HEK293 (cell line): ENCODE data around the gene POSTN.
"Not testable (repeated sequence)": the region's sequence is repeated elsewhere in the genome, so short reads cannot be mapped to it uniquely, and the experiment has no call there.

Source experiments
- CTCF ChIA-PET: fragments of 350-600 bp; formaldehyde crosslinking; extraction: SDS; loops from one replicate; lab custom pipeline; 2021; ENCODE audit warnings: antibody characterized with exemption; lab: Yijun Ruan, JAX
- POLR2A ChIA-PET: fragments of 300-600 bp; formaldehyde crosslinking; extraction: SDS; loops from one replicate; lab custom pipeline; 2020; ENCODE audit warnings: antibody characterized with exemption, inconsistent platforms; lab: Yijun Ruan, JAX
- H3K27ac ChIP-seq: fragments of 200-500 bp; sonication (Bioruptor generic); 2 replicates; pipeline ENCODE4 v1.5.1; 2014; ENCODE audit warnings: low read depth, low read length, control low read depth, inconsistent platforms; ENCODE audit errors: extremely low read depth
- H3K36me3 ChIP-seq, 2 experiments: fragments of 200-500 bp in 1 of 2; sonication (Bioruptor generic) in 1 of 2; 1 replicate in 1 of 2; 2 replicates in 1 of 2; pipeline ENCODE4 v1.5.1; 2014 to 2017; ENCODE audit warnings: inconsistent platforms in 2 of 2, low read length in 2 of 2; ENCODE audit not compliant: control insufficient read depth in 2 of 2, insufficient read depth in 1 of 2
- H3K4me1 ChIP-seq: fragments of 200-500 bp; sonication (Bioruptor generic); 2 replicates; pipeline ENCODE4 v1.5.1; 2014; ENCODE audit warnings: mild to moderate bottlenecking, low read length, inconsistent platforms; ENCODE audit not compliant: control insufficient read depth, insufficient read depth
- H3K4me3 ChIP-seq: 2 replicates; pipeline ENCODE4 v1.5.1; 2011; ENCODE audit warnings: low read depth, mild to moderate bottlenecking, control low read depth, low read length, moderate library complexity
- H3K9me3 ChIP-seq: fragments of 200-500 bp; sonication (Bioruptor generic); 2 replicates; pipeline ENCODE4 v1.5.1; 2014; ENCODE audit warnings: low read depth, low read length, inconsistent platforms; ENCODE audit not compliant: control insufficient read depth, insufficient read depth
- GFI1B ChIP-seq: fragments of 450-650 bp; formaldehyde crosslinking; IDR thresholded peaks from 2 replicates; pipeline ENCODE4 v1.5.1; 2016; ENCODE audit warnings: missing biosample characterization, missing genetic modification characterization
- HOXA7 ChIP-seq: sonication (generic); formaldehyde crosslinking; IDR thresholded peaks from 2 replicates; pipeline ENCODE4 v1.8.1; 2022; ENCODE audit warnings: missing genetic modification reagents, borderline replicate concordance
- KLF16 ChIP-seq: fragments of 450-650 bp; formaldehyde crosslinking; IDR thresholded peaks from 2 replicates; pipeline ENCODE4 v1.5.1; 2017; ENCODE audit warnings: missing biosample characterization, missing genetic modification characterization
- OSR2 ChIP-seq: fragments of 450-650 bp; formaldehyde crosslinking; IDR thresholded peaks from 2 replicates; pipeline ENCODE4 v1.5.1; 2016; ENCODE audit warnings: missing biosample characterization, missing genetic modification characterization
- SP3 ChIP-seq: fragments of 450-650 bp; formaldehyde crosslinking; IDR thresholded peaks from 2 replicates; pipeline ENCODE4 v1.5.1; 2016; ENCODE audit warnings: missing biosample characterization, missing genetic modification characterization
- ZBTB8A ChIP-seq: fragments of 450-650 bp; formaldehyde crosslinking; IDR thresholded peaks from 2 replicates; pipeline ENCODE4 v1.5.1; 2016; ENCODE audit warnings: missing biosample characterization, missing genetic modification characterization
- ZFP37 ChIP-seq: fragments of 450-650 bp; formaldehyde crosslinking; IDR thresholded peaks from 2 replicates; pipeline ENCODE4 v1.5.1; 2016; ENCODE audit warnings: missing biosample characterization, missing genetic modification characterization
- ZFP41 ChIP-seq: fragments of 450-650 bp; formaldehyde crosslinking; IDR thresholded peaks from 2 replicates; pipeline ENCODE4 v1.5.1; 2016; ENCODE audit warnings: missing biosample characterization, missing genetic modification characterization, borderline replicate concordance
- ZFP69B ChIP-seq: fragments of 450-650 bp; formaldehyde crosslinking; IDR thresholded peaks from 2 replicates; pipeline ENCODE4 v1.5.1; 2016; ENCODE audit warnings: missing biosample characterization, missing genetic modification characterization
- ZNF121 ChIP-seq: fragments of 450-650 bp; formaldehyde crosslinking; IDR thresholded peaks from 2 replicates; pipeline ENCODE4 v1.5.1; 2016; ENCODE audit warnings: missing biosample characterization, missing genetic modification characterization
- ZNF174 ChIP-seq: fragments of 450-650 bp; formaldehyde crosslinking; IDR thresholded peaks from 2 replicates; pipeline ENCODE4 v1.5.0; 2017; ENCODE audit warnings: missing biosample characterization, mild to moderate bottlenecking, missing genetic modification characterization
- ZNF19 ChIP-seq: fragments of 450-650 bp; formaldehyde crosslinking; IDR thresholded peaks from 2 replicates; pipeline ENCODE4; 2016; ENCODE audit warnings: missing biosample characterization, missing genetic modification characterization, low read depth
- ZNF211 ChIP-seq: fragments of 450-650 bp; formaldehyde crosslinking; IDR thresholded peaks from 2 replicates; pipeline ENCODE4 v1.5.1; 2016; ENCODE audit warnings: low read depth, missing biosample characterization, missing genetic modification characterization
- ZNF416 ChIP-seq: fragments of 450-650 bp; formaldehyde crosslinking; IDR thresholded peaks from 2 replicates; pipeline ENCODE4 v1.5.1; 2016; ENCODE audit warnings: missing biosample characterization, missing genetic modification characterization
- ZNF510 ChIP-seq: fragments of 450-650 bp; formaldehyde crosslinking; IDR thresholded peaks from 2 replicates; pipeline ENCODE4 v1.5.1; 2018; ENCODE audit warnings: mild to moderate bottlenecking, missing genetic modification characterization, missing biosample characterization; ENCODE audit not compliant: insufficient replicate concordance
- ZNF621 ChIP-seq: fragments of 450-650 bp; formaldehyde crosslinking; IDR thresholded peaks from 2 replicates; pipeline ENCODE4 v1.5.1; 2017; ENCODE audit warnings: missing biosample characterization, missing genetic modification characterization
- ZNF624 ChIP-seq: fragments of 450-650 bp; formaldehyde crosslinking; IDR thresholded peaks from 2 replicates; pipeline ENCODE4 v1.5.1; 2017; ENCODE audit warnings: missing biosample characterization, missing genetic modification characterization
- ZNF626 ChIP-seq: fragments of 450-650 bp; sonication (Bioruptor Pico); formaldehyde crosslinking; IDR thresholded peaks from 2 replicates; pipeline ENCODE4 v1.5.1; 2018; ENCODE audit warnings: missing biosample characterization, missing genetic modification characterization, inconsistent platforms
- ZNF701 ChIP-seq: fragments of 450-650 bp; formaldehyde crosslinking; IDR thresholded peaks from 2 replicates; pipeline ENCODE4 v1.5.1; 2016; ENCODE audit warnings: missing biosample characterization, missing genetic modification characterization
- TF ChIP-seq, protein P1 (sequence below): fragments of 450-650 bp; formaldehyde crosslinking; IDR thresholded peaks from 2 replicates; pipeline ENCODE4 v1.5.1; 2017; ENCODE audit warnings: missing biosample characterization, mild to moderate bottlenecking, missing genetic modification characterization, moderate library complexity
- TF ChIP-seq, protein P2 (sequence below): fragments of 450-650 bp; IDR thresholded peaks from 2 replicates; pipeline ENCODE4 v1.5.1; 2018; ENCODE audit warnings: missing biosample characterization, mild to moderate bottlenecking, missing genetic modification characterization
- TF ChIP-seq, protein P3 (sequence below): fragments of 450-650 bp; formaldehyde crosslinking; IDR thresholded peaks from 2 replicates; pipeline ENCODE4 v1.5.1; 2016; ENCODE audit warnings: missing biosample characterization, missing genetic modification characterization
- TF ChIP-seq, protein P4 (sequence below): fragments of 450-650 bp; formaldehyde crosslinking; IDR thresholded peaks from 2 replicates; pipeline ENCODE4 v1.5.1; 2016; ENCODE audit warnings: missing biosample characterization, missing genetic modification characterization

Gene POSTN

DNA sequence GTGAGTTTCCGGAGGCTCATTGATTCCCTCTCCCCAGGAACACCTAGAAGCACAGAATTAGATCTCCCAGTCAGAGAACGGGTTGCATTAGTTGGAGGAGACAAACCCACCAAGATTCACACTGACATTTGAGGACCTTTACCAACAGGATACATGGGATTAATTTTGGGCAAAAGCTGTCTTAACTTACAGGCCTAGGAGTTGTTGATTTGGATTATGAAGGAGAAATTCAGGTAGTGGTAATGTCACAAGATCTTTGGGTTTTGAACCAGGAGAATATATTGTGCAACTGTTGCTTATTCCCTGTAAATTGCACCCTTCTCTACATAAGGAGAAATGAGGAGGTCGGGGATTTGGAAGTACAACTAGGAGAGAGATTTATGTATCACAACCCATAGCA lies 38.0 kb downstream of the POSTN start:
- POLR2A ChIA-PET: no interaction called here
- Histone ChIP-seq H3K9me3 (no peaks in the 10 kb centered on the region), H3K27ac (no peak overlapping the region)
- TF ChIP-seq ZNF510 (tag by site-specific recombination): no peak
- no peak for TF ChIP-seq ZNF701 (tag by site-specific recombination)
- TF ChIP-seq ZNF626 (tag by site-specific recombination): no peak
- TF ChIP-seq ZNF19 (tag by site-specific recombination): no peak
- TF ChIP-seq, all 188 proteins: peak for 0
- no peaks in the 10 kb centered on the region for H3K36me3 ChIP-seq
- no peaks in the 10 kb centered on the region for H3K4me1 ChIP-seq
- CTCF ChIA-PET: interaction anchor here (0.6 kb wide), 1 partner anchor 28 kb away, joined by 3 read pairs; no protein-coding TSS in a partner anchor
- no peak overlapping the region for H3K4me3 ChIP-seq

DNA sequence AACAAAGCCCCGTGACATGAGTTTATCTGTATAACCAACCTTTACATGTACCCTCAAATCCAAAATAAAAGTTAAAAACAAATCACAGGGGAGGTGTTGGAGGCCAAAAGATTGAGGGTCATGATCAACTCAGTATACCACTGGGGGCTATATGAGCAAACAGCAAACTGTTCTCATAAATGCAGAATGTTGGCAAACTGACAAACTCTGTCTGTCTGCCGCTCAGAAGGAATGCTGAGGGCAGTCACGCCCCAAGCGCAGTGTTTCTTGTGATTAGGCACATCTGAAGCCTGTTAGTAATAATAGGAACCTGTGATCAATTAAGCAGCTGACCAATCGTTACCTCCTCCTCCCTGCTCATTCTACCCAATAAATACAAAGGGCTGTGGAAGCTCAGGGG lies 39.8 kb downstream of the POSTN start:
- H3K9me3 ChIP-seq, H3K27ac ChIP-seq, POLR2A ChIA-PET, H3K36me3 ChIP-seq, CTCF ChIA-PET, H3K4me1 ChIP-seq, H3K4me3 ChIP-seq: not testable (repeated sequence)

DNA sequence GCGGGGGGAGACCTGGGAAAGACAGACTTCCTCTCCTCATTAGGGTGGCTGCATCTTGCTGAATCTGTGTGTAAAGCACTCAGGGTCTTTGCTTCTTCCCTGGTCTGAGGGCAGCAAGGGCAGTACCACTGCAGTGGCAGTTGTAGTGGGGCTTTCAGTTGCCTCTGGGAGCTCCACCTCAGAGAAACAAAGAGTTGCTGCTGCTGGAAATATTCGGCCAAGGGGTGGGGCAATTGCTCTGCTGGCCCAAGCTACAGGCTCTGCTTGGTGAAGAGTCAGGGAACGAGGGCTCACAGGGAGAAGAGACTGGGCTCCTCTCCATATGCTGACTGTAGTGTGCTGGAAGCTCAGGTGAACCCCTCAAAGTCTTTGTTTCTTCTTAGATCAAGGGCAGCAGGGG lies 52.5 kb downstream of the POSTN start:
- Histone ChIP-seq H3K36me3 (no peaks in the 10 kb centered on the region), H3K4me3 (no peak overlapping the region)
- TF ChIP-seq HOXA7 (CRISPR knock-in tag): no peak
- TF ChIP-seq, protein P1, sequence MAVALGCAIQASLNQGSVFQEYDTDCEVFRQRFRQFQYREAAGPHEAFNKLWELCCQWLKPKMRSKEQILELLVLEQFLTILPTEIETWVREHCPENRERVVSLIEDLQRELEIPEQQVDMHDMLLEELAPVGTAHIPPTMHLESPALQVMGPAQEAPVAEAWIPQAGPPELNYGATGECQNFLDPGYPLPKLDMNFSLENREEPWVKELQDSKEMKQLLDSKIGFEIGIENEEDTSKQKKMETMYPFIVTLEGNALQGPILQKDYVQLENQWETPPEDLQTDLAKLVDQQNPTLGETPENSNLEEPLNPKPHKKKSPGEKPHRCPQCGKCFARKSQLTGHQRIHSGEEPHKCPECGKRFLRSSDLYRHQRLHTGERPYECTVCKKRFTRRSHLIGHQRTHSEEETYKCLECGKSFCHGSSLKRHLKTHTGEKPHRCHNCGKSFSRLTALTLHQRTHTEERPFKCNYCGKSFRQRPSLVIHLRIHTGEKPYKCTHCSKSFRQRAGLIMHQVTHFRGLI (tag by site-specific recombination): no peak
- TF ChIP-seq ZNF174 (tag by site-specific recombination): no peak
- TF ChIP-seq ZNF621: no peak
- TF ChIP-seq, protein P2, sequence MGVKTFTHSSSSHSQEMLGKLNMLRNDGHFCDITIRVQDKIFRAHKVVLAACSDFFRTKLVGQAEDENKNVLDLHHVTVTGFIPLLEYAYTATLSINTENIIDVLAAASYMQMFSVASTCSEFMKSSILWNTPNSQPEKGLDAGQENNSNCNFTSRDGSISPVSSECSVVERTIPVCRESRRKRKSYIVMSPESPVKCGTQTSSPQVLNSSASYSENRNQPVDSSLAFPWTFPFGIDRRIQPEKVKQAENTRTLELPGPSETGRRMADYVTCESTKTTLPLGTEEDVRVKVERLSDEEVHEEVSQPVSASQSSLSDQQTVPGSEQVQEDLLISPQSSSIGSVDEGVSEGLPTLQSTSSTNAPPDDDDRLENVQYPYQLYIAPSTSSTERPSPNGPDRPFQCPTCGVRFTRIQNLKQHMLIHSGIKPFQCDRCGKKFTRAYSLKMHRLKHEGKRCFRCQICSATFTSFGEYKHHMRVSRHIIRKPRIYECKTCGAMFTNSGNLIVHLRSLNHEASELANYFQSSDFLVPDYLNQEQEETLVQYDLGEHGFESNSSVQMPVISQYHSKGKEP (tag by site-specific recombination): no peak
- no peak for TF ChIP-seq ZNF121 (tag by site-specific recombination)
- TF ChIP-seq ZBTB8A (tag by site-specific recombination): no peak
- TF ChIP-seq ZFP37 (tag by site-specific recombination): no peak
- no peak for TF ChIP-seq ZFP69B (tag by site-specific recombination)
- TF ChIP-seq ZFP41 (tag by site-specific recombination): no peak
- no peak for TF ChIP-seq KLF16 (tag by site-specific recombination)
- no peak for TF ChIP-seq ZNF416 (tag by site-specific recombination)
- TF ChIP-seq SP3 (tag by site-specific recombination): no peak
- no peak for TF ChIP-seq OSR2 (tag by site-specific recombination)
- no peak for TF ChIP-seq ZNF624
- no peak for TF ChIP-seq ZNF211 (tag by site-specific recombination)
- TF ChIP-seq, protein P3, sequence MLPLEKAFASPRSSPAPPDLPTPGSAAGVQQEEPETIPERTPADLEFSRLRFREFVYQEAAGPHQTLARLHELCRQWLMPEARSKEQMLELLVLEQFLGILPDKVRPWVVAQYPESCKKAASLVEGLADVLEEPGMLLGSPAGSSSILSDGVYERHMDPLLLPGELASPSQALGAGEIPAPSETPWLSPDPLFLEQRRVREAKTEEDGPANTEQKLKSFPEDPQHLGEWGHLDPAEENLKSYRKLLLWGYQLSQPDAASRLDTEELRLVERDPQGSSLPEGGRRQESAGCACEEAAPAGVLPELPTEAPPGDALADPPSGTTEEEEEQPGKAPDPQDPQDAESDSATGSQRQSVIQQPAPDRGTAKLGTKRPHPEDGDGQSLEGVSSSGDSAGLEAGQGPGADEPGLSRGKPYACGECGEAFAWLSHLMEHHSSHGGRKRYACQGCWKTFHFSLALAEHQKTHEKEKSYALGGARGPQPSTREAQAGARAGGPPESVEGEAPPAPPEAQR (tag by site-specific recombination): no peak
- TF ChIP-seq, protein P4, sequence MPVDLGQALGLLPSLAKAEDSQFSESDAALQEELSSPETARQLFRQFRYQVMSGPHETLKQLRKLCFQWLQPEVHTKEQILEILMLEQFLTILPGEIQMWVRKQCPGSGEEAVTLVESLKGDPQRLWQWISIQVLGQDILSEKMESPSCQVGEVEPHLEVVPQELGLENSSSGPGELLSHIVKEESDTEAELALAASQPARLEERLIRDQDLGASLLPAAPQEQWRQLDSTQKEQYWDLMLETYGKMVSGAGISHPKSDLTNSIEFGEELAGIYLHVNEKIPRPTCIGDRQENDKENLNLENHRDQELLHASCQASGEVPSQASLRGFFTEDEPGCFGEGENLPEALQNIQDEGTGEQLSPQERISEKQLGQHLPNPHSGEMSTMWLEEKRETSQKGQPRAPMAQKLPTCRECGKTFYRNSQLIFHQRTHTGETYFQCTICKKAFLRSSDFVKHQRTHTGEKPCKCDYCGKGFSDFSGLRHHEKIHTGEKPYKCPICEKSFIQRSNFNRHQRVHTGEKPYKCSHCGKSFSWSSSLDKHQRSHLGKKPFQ (tag by site-specific recombination): no peak
- TF ChIP-seq GFI1B (tag by site-specific recombination): no peak
- TF ChIP-seq, all 188 proteins: peak for 0
- Histone ChIP-seq H3K4me1 (no peaks in the 10 kb centered on the region), H3K27ac (no peak overlapping the region), H3K9me3 (no peaks in the 10 kb centered on the region)
- POLR2A ChIA-PET: no interaction called here
- CTCF ChIA-PET: interaction anchor here (0.7 kb wide), 1 partner anchor 678 kb away, joined by 3 read pairs; no protein-coding TSS in a partner anchor
